HG02943 (cell line): Measurements from ENCODE around the gene TNFRSF14.

Experiments
- ATAC-seq: cut with Tn5 transposase; IDR thresholded peaks from one replicate; pipeline ENCODE4 v1.9.1; 2021; ENCODE audit warnings: mild to moderate bottlenecking, low read depth, moderate library complexity; ENCODE audit not compliant: unreplicated experiment

The TNFRSF14 gene

GRCh38 chr1:2585318-2586092 lies 29.3 kb downstream of the TNFRSF14 start:
- ATAC-seq = no peak

DNA sequence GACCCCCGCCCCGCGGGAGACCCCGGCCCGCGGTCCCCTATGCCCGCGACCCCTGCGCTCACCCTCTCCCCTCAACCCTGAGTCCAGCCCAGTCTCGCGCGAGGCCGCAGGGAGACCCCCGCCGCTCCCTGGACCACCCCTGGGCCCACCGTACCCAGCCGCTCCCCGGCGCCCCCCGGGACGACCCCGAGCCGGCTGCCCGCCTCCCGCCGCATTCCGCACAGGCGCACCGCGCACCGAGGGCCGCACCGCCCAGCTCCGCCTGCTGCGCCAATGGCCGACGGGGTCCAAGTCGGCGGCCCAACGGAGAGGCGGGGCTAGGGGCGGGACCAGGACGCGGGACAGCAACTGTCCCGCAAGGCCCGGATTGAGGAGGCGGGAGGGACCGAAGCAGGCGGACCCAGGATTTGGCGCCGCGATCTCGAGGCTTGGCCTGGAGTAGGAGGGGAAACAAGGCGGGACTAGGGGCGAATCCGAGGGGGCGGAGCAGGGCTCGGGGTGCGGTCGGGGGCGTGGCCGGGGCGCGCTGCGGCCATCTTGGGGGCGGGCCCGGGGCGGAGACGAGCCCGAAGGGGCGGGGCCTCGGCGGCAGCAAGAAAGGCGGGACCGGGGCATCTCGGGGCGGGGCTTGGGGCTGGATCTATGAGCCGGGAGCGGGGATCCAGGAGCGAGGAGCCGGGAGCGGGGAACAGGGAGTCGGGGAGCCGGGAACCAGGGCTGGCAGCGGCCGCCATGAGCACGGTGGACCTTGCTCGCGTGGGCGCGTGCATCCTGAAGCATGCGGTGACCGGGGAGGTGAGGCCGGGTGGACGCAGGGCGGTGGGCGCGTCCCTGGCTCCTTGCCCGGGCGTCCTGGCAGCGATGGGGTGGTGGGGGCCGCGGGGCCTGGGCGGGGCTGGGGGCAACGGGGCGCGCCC lies 30.2 kb downstream of the TNFRSF14 start, which contains the start of gene PRXL2B:
Gene PRXL2B (plus strand): TSS at position 624 of the 917 bp plus-strand sequence. CDS start 109 bp downstream, at position 733.
- peak; percentile 55 for ATAC-seq

- ATAC-seq = peak; percentile 6
These were observed 31.1 kb downstream of the TNFRSF14 start for GRCh38 chr1:2587071-2587859.

GRCh38 chr1:2587860-2588571 lies 31.8 kb downstream of the TNFRSF14 start:
- ATAC-seq = no peak

DNA sequence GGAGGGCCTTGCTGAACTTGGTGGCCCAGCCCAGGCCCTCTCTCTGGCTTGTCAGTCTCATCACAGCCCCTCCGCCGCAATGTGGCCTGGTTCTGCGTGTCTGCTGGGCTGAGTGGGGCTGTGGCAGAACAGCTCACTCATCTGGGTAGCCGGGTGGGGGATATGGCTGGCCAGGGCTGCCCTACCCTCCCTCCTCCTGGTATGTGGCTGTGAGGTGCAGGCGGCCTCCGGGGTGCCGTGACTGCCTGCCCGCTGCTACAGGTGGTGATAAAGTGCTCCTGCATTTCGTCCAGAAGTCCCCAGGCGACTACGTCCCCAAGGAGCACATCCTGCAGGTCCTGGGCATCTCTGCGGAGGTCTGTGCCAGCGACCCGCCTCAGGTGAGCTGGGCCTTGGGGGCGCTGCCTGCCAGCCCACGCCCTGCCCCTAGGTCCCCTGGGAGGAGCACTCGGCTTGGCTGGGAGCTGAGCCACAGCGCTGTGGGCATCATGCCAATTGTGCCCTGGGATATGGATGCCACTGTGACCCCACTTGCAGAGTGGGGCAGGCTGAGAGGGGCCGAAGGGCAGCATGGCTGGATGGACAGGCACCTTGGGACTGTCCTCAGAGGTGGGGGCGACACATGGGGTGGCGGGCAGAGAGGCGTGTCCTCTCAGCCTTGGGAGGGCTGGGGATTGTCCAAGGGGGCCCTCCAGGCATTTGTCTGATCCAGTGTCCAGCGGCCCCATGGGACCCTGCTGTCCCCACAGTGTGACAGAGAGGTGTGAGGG lies 32.7 kb downstream of the TNFRSF14 start:
- no peak for ATAC-seq

- no peak for ATAC-seq
These were observed 33.5 kb downstream of the TNFRSF14 start for GRCh38 chr1:2589431-2590232.

- ATAC-seq = no peak
These were observed 34.3 kb downstream of the TNFRSF14 start for GRCh38 chr1:2590233-2591141.

GRCh38 chr1:2591233-2591580 lies 35.0 kb downstream of the TNFRSF14 start:
- ATAC-seq = no peak

DNA sequence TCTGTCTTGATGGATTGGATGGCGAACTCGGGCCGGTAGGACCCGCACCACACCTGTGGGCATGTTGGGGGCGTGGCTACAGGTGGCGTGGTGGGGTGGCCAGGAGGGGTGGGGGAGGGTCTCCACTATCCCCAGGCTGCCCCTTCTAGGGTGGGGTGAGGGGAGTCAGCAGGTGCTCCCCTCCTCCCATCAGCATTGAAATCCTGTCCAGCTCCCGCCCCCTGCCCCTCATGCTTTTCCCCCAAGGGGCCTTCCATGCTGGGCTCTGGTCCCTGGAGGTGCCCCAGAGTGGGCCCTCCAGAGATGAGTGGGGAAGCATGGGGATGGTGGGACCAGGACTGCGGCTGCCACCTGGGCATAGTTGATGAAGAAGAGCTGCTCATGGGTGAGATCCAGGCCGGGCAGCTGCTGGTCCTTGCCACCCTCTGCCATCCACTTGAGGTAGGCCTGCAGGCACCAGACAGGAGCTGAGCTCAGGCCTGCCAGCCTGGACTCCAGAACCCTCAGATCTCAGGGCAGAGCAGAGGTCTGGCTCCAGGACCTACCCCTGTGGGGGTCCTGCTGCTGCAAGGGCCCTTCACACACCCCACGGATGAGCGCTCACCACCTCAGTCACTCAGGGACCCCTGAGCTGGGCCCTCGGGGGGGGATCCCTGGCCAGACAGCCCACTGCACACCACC lies 35.5 kb downstream of the TNFRSF14 start:
- ATAC-seq = no peak

- ATAC-seq = no peak
These were observed 36.5 kb downstream of the TNFRSF14 start for GRCh38 chr1:2592672-2593071.

DNA sequence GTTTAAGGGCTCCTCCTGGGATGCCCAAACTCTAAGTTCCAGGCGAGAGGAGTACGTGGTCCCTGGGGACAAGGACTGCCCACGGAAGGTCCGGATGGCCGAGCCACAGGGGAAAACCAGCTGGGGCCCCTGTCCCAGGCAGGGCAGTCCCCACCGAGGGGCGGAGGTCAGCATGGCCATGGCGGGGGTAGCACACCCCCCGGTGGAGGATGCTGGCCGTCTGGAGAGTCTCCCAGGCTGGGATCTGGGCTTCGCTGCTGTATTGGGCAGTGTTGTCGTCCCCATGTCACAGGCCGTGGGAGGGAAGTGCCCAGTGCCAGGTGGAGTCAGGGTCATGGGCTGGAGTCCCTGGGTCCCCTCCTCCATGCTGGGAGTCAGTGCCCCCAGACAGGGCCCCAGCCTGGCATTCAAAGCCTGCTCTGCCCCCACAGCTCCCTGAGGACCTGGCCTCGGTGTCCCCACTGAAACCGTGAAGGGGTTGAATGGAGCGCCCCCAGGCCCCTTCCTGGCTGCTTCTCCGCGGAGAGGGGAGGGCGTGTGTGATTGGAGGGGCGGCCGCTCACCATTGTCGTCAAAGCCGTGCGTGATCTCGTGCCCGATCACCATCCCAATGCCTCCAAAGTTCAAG lies 37.2 kb downstream of the TNFRSF14 start:
- no peak for ATAC-seq

DNA sequence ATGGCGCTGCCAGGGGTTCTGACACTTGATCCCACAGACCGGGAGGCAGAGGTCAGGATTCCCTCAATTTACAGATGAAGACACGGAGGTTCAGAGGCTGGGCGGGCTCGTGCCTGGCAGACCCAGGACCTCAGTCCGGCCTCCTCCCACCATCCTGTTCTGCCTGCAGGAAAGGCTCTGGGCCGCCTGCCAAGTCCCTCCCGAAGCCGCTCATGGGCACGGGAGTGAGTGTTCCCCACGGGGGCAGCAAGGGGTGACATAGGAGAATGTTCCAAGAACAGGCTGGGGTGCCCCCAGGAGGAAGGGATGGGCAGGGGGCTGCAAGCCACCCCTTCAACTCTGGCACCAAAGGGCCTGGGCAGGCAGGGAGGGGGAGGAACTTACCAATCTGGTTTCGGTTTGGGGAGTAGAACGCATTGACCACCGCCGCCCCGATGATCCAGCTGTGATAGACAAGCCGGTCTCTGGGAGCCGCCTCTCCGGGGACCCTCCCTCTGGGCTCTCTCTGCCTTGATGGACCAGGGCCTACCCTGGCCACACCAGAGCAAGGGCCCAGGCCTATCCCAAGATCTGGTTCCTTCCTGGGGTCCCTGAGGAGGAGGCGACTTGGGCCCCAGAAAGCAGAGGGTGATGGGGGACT lies 38.0 kb downstream of the TNFRSF14 start:
- no peak for ATAC-seq

DNA sequence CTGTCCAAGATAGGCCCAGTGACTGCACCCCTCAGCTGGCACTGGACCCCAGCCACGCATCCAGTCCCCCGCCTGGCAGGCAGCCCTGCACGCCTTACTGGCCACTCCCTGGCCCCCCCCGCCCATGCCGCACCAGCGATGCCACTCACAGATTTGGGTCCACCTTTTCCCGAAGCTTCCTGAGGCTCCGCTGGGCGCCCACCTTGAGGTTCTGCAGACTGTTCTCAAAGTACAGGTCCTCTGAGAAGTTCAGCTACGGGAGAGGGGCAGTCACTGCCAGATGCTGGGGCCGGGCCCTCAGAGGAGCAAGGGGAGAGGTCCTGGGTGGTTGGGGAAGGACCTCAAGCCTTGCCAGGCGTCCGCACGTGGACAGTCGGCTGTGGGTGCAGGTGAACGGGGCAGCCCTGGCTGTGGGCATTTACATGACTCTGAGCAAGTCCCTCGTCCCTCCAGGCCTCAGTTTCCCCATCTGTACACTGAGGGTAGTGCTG lies 38.5 kb downstream of the TNFRSF14 start:
- ATAC-seq = no peak

- no peak for ATAC-seq
These were observed 39.2 kb downstream of the TNFRSF14 start for GRCh38 chr1:2595261-2595811.

- ATAC-seq = no peak
These were observed 39.8 kb downstream of the TNFRSF14 start for GRCh38 chr1:2595812-2596529.
